K562 (cell line): Measurements from ENCODE around the gene HADHA. TPM values are rescaled to one million over a fixed set of nuclear protein-coding genes. Genes with fewer than 3 reads are reported as not detected.

ENCODE experiments used
- ASH1L ChIP-seq: fragments of 450-650 bp; IDR thresholded peaks from 2 replicates; pipeline ENCODE4 v1.6.1; 2018; ENCODE audit warnings: borderline replicate concordance, mild to moderate bottlenecking, low read depth; ENCODE audit not compliant: partially characterized antibody
- C11orf30 ChIP-seq: fragments of 450-650 bp; IDR thresholded peaks from 2 replicates; pipeline ENCODE4 v1.6.1; 2016; ENCODE audit warnings: low read depth, mild to moderate bottlenecking
- CBX2 ChIP-seq: fragments of 200-600 bp; sonication (generic); IDR thresholded peaks from one replicate; pipeline ENCODE4 v1.6.1; 2012; ENCODE audit warnings: mild to moderate bottlenecking, low read length, inconsistent platforms; ENCODE audit not compliant: insufficient read depth, poor library complexity, severe bottlenecking
- CHD4 ChIP-seq: fragments of 200-600 bp; sonication (generic); IDR thresholded peaks from 3 replicates; pipeline ENCODE4 v1.6.1; 2012; ENCODE audit warnings: low read depth, mild to moderate bottlenecking, mixed read lengths, low read length, inconsistent platforms; ENCODE audit not compliant: insufficient read depth, insufficient replicate concordance, poor library complexity, severe bottlenecking
- E4F1 ChIP-seq: fragments of 250-450 bp; sonication (Bioruptor Pico); IDR thresholded peaks from 2 replicates; pipeline ENCODE4 v1.5.0; 2021; ENCODE audit warnings: mild to moderate bottlenecking, borderline replicate concordance
- EHMT2 ChIP-seq: fragments of 450-650 bp; IDR thresholded peaks from 2 replicates; pipeline ENCODE4 v1.6.1; 2018; ENCODE audit warnings: antibody characterized with exemption
- FOXK1 ChIP-seq: sonication (generic); formaldehyde crosslinking; IDR thresholded peaks from 2 replicates; pipeline ENCODE4 v1.8.0; 2022; ENCODE audit warnings: missing genetic modification reagents, mild to moderate bottlenecking, borderline replicate concordance
- FUS ChIP-seq: fragments of 200-400 bp; formaldehyde crosslinking; optimal IDR thresholded peaks from 2 replicates; pipeline ENCODE3; 2017; ENCODE audit warnings: low read depth, low read length
- HNRNPUL1 ChIP-seq: fragments of 200-400 bp; formaldehyde crosslinking; IDR thresholded peaks from 2 replicates; pipeline ENCODE4 v1.6.1; 2017; ENCODE audit warnings: low read length
- JUND ChIP-seq, 2 experiments: IDR thresholded peaks; 2 replicates in 1 of 2; 3 replicates in 1 of 2; pipeline ENCODE4 v1.6.1; 2011; ENCODE audit warnings: borderline replicate concordance in 2 of 2, low read depth in 2 of 2, low read length in 2 of 2, improper control_type of control experiment in 1 of 2, missing biosample characterization in 1 of 2, missing genetic modification characterization in 1 of 2, missing genetic modification reagents in 1 of 2
- KAT7 ChIP-seq: sonication (generic); formaldehyde crosslinking; IDR thresholded peaks from 2 replicates; pipeline ENCODE4 v1.8.0; 2022; ENCODE audit warnings: missing genetic modification reagents, mild to moderate bottlenecking, borderline replicate concordance
- MYBL2 ChIP-seq, 2 experiments: fragments of 450-650 bp in 1 of 2; sonication (generic) in 1 of 2; formaldehyde crosslinking in 1 of 2; IDR thresholded peaks; 2 replicates each; pipeline versions ENCODE4 v1.6.1 to v1.8.1; 2017 to 2022; ENCODE audit warnings: borderline replicate concordance in 1 of 2, inconsistent platforms in 1 of 2, low read depth in 1 of 2, mild to moderate bottlenecking in 1 of 2, missing genetic modification reagents in 1 of 2, moderate library complexity in 1 of 2
- POLR2G ChIP-seq: fragments of 200-400 bp; formaldehyde crosslinking; IDR thresholded peaks from 2 replicates; pipeline ENCODE4 v1.6.1; 2017; ENCODE audit warnings: low read depth, mild to moderate bottlenecking, antibody characterized with exemption, low read length, moderate library complexity
- RBM15 ChIP-seq: fragments of 200-400 bp; formaldehyde crosslinking; IDR thresholded peaks from 2 replicates; pipeline ENCODE4 v1.6.1; 2018; ENCODE audit warnings: mild to moderate bottlenecking, low read length, moderate library complexity; ENCODE audit not compliant: insufficient read depth
- RFX1 ChIP-seq: fragments of 450-650 bp; IDR thresholded peaks from 2 replicates; pipeline ENCODE4 v1.6.1; 2016; ENCODE audit warnings: mild to moderate bottlenecking, moderate library complexity
- SLC30A9 ChIP-seq: fragments of 250-450 bp; sonication (Bioruptor Pico); IDR thresholded peaks from 2 replicates; pipeline ENCODE4 v1.8.0; 2022; ENCODE audit warnings: mild to moderate bottlenecking, moderate library complexity
- TGIF2 ChIP-seq: sonication (generic); formaldehyde crosslinking; IDR thresholded peaks from 2 replicates; pipeline ENCODE4 v1.8.1; 2022; ENCODE audit warnings: mild to moderate bottlenecking, missing genetic modification reagents, moderate library complexity
- ZNF280A ChIP-seq: fragments of 450-650 bp; IDR thresholded peaks from 2 replicates; pipeline ENCODE4 v1.6.1; 2018; ENCODE audit warnings: mild to moderate bottlenecking, low read depth; ENCODE audit not compliant: partially characterized antibody
- polyA plus RNA-seq, 8 experiments: library from polyadenylated mRNA; depleted of rRNA in 4 of 8; stranded (reverse) in 5 of 8; unstranded in 3 of 8; fragments of >200 nt; fragmentation: Nextera tagmentation in 2 of 8; fragmentation: Illumina TruSeq in 1 of 8; extraction: Ambion mirVana in 2 of 8; extraction: Trizol in 1 of 8; gene quantifications; 2 replicates each; pipeline versions ENCODE4 v1.2.1 to v1.2.3, GENCODE V29; 2011 to 2014; ENCODE audit warnings: inconsistent platforms in 1 of 8, missing spikeins in 1 of 8
- total RNA-seq, 7 experiments: library from RNA; depleted of rRNA in 6 of 7; stranded (reverse); fragments of >200 nt in 6 of 7; fragmentation: Illumina TruSeq in 2 of 7; extraction: Trizol in 2 of 7; gene quantifications; 2 replicates each; pipeline versions ENCODE4 v1.2.1 to v1.2.3, GENCODE V29; 2011 to 2021; ENCODE audit warnings: low replicate concordance in 1 of 7
- TF ChIP-seq, protein P1 (sequence below): sonication (generic); formaldehyde crosslinking; IDR thresholded peaks from 2 replicates; pipeline ENCODE4 v1.8.0; 2022; ENCODE audit warnings: mild to moderate bottlenecking, missing genetic modification reagents

Gene HADHA
- total and polyA plus RNA-seq, 9 of the 15 experiments (the other 6 are each of a cell fraction or from before 2014, with no cell fraction given) = 145 to 326 (median 202) TPM

DNA sequence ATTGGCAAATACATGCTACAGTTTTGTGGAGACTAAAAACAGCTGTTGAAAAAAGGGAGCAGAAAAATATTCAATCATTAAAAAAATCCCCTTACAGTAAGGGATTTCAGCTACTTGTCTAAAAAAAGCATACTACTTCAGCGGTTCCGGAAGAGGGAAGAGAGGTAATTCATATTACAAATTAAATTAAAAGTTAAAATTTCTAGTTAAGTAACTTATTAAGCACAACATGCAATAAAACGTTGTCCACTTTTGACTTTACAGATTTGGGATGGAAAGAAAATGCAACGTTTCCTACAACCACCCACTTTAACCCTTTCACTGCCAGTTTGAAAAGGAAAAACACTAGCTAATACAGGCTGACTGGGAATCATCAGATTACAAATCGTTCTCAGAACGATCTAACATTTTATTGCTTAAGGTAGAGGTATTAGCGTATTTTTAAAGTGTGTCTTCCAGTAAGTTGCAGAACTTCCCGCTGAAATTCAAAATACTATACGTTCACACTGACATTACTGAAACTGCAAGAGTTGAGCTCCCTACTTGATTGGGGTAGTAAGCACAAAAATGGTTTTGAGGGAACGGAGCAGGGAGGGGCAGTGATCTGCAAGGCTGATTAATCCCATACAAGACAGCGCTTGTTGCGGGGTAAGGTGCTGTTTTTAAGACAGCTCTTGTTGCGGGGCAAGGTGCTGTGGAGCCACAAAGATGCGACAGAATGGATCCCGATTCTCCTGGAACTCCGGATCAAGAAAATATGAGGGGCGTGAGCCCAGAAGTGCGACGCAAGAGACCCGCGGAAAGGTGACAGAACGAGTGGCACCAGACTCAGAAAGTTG, 743 bp downstream of the HADHA start (continued):
- no peak for TF ChIP-seq CHD4
- 0 out of 2 replicates have a peak, but pooled peaks have one; percentile 3 for TF ChIP-seq RFX1
- TF ChIP-seq KAT7 (CRISPR knock-in tag) = peak; percentile 62; the same call in 1 of the 2 replicates
- TF ChIP-seq E4F1 (CRISPR knock-in tag) = no peak
- no peak for TF ChIP-seq CBX2
- TF ChIP-seq POLR2G = no peak
- no peak for TF ChIP-seq SLC30A9 (CRISPR knock-in tag)
- no peak for TF ChIP-seq HNRNPUL1
- no peak for TF ChIP-seq ZNF280A
- TF ChIP-seq MYBL2 (IDR thresholded peaks at IDR 0.05; ENCODE audit: low read depth) = peak; percentile 51; the same call in 1 of the 2 replicates
- TF ChIP-seq MYBL2 (CRISPR knock-in tag; IDR thresholded peaks at IDR 0.05; ENCODE audit: borderline replicate concordance) = no peak
- TF ChIP-seq RBM15 = no peak
- no peak for TF ChIP-seq ASH1L
- TF ChIP-seq TGIF2 (CRISPR knock-in tag) = no peak; the same call in 1 of the 2 replicates
- no peak for TF ChIP-seq C11orf30
- TF ChIP-seq EHMT2 = no peak
- no peak for TF ChIP-seq JUND (IDR thresholded peaks at IDR 0.05; ENCODE audit: borderline replicate concordance, low read depth, low read length)
- TF ChIP-seq JUND (tag; IDR thresholded peaks at IDR 0.05; ENCODE audit: borderline replicate concordance, low read depth, low read length) = 0 out of 3 replicates have a peak, but pooled peaks have one; percentile 21
- TF ChIP-seq FOXK1 (CRISPR knock-in tag) = no peak
- TF ChIP-seq FUS = no peak
- TF ChIP-seq, protein P1, sequence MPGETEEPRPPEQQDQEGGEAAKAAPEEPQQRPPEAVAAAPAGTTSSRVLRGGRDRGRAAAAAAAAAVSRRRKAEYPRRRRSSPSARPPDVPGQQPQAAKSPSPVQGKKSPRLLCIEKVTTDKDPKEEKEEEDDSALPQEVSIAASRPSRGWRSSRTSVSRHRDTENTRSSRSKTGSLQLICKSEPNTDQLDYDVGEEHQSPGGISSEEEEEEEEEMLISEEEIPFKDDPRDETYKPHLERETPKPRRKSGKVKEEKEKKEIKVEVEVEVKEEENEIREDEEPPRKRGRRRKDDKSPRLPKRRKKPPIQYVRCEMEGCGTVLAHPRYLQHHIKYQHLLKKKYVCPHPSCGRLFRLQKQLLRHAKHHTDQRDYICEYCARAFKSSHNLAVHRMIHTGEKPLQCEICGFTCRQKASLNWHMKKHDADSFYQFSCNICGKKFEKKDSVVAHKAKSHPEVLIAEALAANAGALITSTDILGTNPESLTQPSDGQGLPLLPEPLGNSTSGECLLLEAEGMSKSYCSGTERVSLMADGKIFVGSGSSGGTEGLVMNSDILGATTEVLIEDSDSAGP = no peak
